ENCODE measurements around the gene ADIPOR1.
"Not testable (repeated sequence)": the region's sequence is repeated elsewhere in the genome, so short reads cannot be mapped to it uniquely, and the experiment has no call there.

ADIPOR1 gene

DNA sequence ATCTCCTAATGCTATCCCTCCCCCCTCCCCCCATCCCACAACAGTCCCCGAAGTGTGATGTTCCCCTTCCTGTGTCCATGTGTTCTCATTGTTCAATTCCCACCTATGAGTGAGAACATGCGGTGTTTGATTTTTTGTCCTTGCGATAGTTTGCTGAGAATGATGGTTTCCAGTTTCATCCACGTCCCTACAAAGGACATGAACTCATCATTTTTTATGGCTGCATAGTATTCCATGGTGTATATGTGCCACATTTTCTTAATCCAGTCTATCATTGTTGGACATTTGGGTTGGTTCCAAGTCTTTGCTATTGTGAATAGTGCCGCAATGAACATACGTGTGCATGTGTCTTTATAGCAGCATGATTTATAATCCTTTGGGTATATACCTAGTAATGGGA is 21.7 kb downstream of the ADIPOR1 start:
- DNase-seq (ENCODE audit: low read depth in 3 of 3) = not testable (repeated sequence)

DNA sequence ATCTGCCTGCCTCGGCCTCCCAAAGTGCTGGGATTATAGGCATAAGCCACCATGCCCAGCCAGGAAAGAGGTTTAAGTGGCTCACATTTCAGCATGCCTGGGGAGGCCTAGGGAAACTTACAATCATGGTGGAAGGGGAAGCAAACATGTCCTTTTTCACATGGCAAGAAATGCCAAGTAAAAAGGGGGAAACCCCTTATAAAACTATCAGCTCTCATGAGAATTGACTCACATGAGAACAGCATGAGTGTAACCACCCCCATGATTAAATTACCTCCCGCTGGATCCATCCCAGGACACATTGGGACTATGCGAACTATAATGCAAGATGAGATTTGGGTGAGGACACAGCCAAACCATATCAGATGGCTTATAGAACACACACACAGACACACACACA is 22.3 kb downstream of the ADIPOR1 start:
- no peak for DNase-seq (ENCODE audit: low read depth in 3 of 3)

DNA sequence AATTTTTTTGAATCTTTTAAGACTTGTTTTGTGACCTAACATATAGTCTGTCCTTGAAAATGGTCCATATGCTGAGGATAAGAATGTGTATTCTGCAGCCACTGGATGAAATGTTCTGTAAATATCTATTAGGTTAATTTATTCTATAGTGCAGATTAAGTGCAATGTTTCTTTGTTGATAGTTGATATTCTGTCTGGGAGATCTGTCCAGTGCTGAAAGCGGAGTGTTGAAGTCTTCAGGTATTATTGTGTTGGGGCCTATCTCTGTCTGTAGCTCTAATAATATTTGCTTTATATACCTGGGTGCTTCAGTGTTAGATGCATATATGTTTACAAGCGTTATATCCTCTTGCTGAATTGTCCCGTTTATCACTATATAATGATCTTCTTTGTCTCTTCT is 23.4 kb downstream of the ADIPOR1 start:
- DNase-seq (ENCODE audit: low read depth in 3 of 3) = no peak

DNA sequence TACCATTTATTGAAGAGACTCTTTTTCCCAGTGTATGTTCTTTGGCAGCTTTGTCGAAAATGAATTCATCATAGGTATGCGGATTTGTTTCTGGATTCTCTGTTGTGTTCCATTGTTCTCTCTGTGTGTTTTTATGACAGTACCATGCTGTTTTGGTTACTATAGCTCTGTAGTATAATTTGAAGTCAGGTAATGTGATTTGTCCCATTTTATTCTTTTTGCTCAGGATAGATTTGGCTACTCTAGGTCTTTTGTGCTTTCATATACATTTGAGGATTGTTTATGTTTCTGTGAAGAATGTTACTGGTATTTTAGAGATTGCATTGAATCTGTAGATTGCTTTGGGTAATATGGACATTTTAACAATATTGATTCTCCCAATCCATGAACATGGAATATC is 25.6 kb downstream of the ADIPOR1 start:
- no peak for DNase-seq (ENCODE audit: low read depth in 3 of 3)

DNA sequence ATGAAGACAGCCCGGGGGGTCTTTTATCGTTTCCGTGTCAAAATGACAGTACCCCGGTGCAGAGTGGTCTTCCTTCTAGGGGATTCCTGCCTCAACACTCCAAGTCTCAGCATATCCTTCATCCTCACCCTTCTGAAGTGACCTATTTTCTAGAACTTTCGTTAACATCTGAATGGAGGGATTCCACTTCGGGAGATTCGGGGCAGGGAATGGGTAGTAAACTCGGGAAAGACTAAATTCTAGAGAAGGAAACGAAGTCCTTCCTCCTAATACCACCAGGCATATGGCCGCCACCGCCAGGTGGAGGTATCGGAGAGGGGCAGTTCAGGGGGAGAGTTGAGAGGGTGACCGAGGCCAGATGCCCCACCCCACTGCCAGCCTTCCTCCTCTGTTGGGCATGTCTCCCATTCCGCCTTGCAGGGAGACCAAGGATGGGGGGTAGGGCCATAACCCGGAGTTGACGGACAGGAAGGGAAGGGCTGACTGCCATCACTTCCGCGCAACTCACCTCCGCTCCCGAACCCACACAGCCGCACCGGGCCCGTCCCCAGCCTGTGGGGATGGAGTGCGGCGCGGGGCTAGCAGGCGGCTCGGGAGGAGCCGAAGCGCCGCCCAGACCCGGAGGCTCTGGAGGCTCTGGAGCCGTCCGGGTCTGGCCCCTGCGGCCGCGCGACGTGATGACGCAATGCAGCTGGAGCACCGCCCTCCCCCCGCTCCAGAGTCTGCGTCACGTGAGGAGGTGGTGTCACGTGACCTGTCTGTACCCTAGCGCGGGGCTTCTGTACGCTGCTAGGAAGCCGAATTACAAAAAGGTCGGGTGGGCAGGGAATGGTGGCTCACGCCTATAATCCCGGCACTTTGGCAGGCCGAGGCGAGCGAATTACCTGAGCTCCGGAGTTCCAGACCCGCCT is 31.3 kb downstream of the ADIPOR1 start, which contains the start of gene KLHL12:
KLHL12 (minus strand) TSS at position 654 of the 911 bp plus-strand sequence. CDS start 2,072 bp downstream, outside the sequence.
- DNase-seq (ENCODE audit: low read depth in 3 of 3) = peak; percentile 90 to 94 (median 92)

DNA sequence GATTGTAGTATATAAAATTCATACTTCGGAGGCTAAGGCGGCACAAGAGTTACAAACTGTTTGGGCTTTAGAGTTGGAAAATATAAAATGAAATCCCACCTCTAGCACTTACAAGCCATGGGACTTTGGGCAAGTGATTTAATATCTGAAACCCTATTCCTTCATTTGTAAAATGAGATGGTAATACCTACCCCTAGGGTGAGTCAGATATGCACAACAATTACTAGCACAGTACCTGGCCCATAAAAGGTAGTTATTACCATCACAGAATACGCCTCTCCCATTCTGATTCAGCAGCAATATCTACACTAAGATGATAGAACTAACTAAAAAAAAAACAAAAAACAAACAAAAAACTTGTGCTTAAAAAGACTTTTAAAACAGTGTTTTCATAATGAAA is 34.6 kb downstream of the ADIPOR1 start:
- DNase-seq (ENCODE audit: low read depth in 3 of 3) = no peak

DNA sequence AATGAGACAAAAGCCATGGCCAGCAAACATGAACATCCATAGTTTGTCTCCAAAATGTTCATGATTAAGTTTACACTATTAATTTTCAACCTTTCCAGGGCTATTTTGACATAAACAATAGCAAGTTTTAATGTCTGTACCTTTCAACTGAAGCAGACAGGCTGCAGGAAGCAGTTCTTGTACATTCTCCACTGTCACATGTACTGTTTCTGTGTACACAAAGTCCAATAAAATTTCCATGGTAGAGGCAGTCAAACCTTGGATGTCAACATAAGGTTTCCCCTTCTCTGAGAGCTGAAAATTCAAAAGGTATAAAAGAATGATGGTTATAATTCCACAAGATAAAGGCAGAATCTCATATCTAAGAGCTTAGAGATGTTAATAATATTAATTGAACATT is 38.5 kb downstream of the ADIPOR1 start:
- DNase-seq (ENCODE audit: low read depth in 3 of 3) = no peak

DNA sequence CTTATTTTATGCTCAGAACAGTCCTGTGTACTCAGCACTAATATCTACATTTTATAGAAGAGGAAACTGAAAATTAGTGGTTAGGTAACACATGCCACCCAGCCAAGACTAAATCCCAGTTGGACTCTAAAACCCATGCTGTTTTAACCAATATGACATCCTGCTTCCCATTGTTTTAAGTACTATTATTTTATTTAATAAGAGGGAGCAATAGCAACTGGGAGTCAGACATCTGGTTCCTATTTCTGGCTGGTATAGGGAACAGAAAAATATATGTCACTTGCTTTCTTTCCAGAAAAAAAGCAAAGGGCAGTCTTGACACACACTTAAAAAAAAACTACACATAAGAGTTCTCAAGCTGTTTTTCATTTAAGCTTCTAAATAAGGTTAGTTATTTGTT is 43.0 kb downstream of the ADIPOR1 start:
- DNase-seq (ENCODE audit: low read depth in 3 of 3) = no peak

DNA sequence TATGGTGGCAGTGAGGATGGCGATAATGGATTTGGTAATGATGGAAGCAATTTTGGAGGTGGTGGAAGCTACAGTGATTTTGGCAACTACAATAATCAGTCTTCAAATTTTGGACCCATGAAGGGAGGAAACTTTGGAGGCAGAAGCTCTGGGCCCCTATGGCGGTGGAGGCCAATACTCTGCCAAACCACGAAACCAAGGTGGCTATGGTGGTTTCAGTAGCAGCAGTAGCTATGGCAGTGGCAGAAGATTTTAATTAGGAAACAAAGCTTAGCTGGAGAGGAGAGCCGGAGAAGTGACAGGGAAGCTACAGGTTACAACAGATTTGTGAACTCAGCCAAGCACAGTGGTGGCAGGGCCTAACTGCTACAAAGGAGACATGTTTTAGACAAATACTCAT is 45.6 kb downstream of the ADIPOR1 start:
- not testable (repeated sequence) for DNase-seq (ENCODE audit: low read depth in 3 of 3)

DNA sequence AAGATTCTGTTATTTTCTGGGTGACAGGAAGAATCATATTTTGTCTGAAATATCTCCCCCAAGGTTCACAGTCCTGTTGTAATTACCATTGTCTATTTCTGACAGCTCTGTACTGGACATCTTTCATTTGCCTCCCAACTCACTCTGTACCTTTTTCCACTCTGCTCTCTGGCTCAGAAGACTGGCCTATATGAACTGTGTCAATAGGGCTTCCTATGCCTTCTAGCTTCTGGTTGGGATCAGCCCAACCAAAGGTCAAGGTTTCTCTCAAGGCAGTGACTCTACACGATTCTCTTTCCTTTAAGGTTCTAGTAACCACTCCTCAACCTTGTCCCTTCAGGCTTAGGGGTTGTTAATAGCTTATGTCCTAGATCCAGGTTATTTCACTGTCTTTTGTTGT is 48.6 kb downstream of the ADIPOR1 start:
- DNase-seq (ENCODE audit: low read depth in 3 of 3) = no peak

DNA sequence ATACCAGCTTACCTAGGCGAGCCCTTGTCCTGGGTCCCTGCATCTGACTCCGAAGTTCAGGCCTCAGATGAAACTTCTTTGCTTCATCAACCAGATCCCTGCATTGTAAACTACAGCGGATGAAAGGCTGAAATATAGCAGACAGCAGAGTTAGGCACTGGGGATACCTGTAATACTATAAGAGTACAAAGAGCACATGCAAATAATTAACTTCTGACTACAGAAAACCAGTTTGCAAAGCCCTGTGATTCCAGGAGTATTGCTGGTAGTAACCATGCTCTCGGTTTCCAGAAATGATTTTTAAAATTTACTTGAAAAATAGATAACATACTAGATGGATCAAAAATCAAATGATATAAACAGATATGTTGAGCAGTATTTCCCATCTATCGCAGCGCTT is 49.1 kb downstream of the ADIPOR1 start:
- no peak for DNase-seq (ENCODE audit: low read depth in 3 of 3)

DNA sequence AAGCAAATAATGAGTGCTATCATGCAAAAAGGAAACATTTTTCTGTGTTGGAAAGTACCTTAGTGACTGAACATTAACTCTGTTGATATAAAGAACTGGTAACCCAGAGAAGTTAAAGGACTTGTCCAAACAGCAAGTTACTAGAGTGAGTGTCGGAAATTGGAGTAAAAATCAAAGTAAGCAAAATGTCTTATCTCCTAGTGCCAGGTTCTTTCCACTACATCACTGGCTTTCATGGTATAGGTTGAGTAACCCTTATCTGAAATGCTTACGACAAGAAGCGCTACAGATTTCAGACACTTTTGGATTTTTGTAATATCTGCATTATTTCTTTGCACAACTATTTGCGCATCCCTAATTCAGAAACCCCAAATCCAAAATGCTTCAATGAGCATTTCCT is 52.8 kb downstream of the ADIPOR1 start:
- no peak for DNase-seq (ENCODE audit: low read depth in 3 of 3)

DNA sequence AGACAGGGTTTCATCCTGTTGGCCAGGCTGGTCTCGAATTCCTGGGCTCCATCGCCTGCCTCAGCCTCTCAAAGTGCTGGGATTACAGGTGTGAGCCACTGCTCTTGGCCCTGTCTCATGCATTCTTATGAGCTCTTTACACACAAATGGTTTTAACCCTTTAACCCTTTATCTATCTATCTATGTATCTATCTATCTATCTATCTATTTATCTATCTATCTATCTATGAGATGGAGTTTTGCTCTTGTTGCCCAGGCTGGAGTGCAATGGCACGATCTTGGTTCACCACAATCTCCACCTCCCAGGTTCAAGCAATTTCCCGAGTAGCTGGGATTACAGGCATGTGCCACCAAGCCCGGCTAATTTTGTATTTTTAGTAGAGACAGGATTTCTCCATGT is 54.3 kb downstream of the ADIPOR1 start:
- not testable (repeated sequence) for DNase-seq (ENCODE audit: low read depth in 3 of 3)

DNA sequence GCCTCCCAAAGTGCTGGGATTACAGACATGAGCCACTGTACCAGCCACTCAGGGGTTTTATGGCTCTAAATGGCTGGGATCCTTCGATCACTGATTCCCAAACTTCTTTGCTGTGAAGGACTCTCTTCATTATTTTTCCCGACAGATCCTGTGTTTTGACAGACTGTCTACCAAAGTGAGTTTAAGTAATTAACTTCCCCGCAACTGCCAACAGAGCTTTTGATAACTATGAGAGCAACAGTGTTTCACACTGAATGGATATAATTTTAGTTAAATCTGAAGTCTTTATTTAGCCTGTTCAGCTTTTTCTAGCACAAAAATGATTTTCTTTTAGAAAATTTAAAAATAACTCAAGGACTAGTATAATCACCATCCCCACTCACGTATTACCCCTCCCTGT is 56.6 kb downstream of the ADIPOR1 start:
- no peak for DNase-seq (ENCODE audit: low read depth in 3 of 3)

DNA sequence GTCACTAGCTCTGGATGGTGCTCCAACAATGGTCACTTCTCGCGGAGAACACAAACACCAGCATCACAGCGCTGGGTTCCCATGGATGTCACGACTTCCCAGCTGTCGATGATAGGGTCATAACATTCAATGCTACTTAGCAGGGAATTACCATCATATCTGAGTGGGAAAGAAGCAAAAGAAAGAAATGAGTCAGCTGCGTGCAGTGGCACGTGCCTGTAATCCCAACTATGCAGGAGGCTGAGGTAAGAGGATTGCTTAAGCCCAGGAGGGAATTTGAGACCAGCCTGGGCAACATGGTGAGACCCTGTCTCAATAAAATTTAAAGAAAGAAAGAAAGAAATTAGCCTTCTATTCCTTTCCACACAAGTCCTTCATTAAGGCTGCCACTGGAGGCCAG is 65.6 kb downstream of the ADIPOR1 start:
- no peak for DNase-seq (ENCODE audit: low read depth in 3 of 3)
